ENCODE data around the gene MDH1B. TPM values are rescaled to one million over a fixed set of nuclear protein-coding genes. Genes with fewer than 3 reads are reported as not detected.
A peak's percentile ranks its signal among the peaks of the same experiment; 100 is the strongest.

The MDH1B gene
- total RNA-seq, 1 experiment from 2014 or later: 1.3 TPM

DNA sequence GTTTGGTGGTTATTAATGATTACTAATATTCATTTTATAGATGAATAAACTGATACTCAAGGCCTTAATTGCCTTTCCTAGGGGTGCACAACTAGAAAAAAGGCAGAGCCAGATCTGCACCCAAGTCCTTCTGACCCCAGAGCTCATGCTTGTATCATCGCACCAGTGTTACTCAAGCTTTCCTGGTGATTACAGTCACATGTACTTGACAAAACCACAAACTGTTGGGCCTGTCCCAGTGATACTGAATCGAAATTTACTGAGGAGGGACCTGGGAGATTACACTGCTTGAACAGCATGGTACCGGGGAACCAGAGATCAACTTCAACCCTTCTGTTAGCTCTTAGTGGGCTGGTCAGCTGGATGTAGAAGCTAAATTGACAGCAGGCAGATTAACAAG, 34.0 kb upstream of the MDH1B start:
- H3K4me1 Mint-ChIP-seq: peaks cover 31 to 46% of the 10 kb centered on the region in 2 experiments
- no peak overlapping the region for H2BK120ac ChIP-seq (ENCODE audit: low read depth, low read length, poor library complexity, severe bottlenecking)
- H3K79me1 ChIP-seq (ENCODE audit: insufficient read depth, low read depth, low read length, poor library complexity, severe bottlenecking): no peaks in the 10 kb centered on the region
- no peak overlapping the region for H3T11ph ChIP-seq (ENCODE audit: low read length)
- H4K5ac ChIP-seq (ENCODE audit: insufficient read length, low read depth, low read length): no peak overlapping the region
- no peak overlapping the region for H2BK15ac ChIP-seq (ENCODE audit: low read depth, low read length)
- H2AFZ ChIP-seq (ENCODE audit: low read length): no peak overlapping the region
- H2BK5ac ChIP-seq (ENCODE audit: insufficient read length, low read length): no peak overlapping the region
- H3K9me3 ChIP-seq (ENCODE audit: control insufficient read depth, low read depth, low read length): no peaks in the 10 kb centered on the region
- H3K27ac Mint-ChIP-seq: 0 out of 7 replicates have a peak overlapping the region, but pooled peaks of 1 of the 3 experiments have one; percentile 70
- no peak overlapping the region for H2BK20ac ChIP-seq (ENCODE audit: low read depth, low read length, poor library complexity, severe bottlenecking)
- no peak overlapping the region for H3K56ac ChIP-seq (ENCODE audit: insufficient read length, low read depth, low read length)
- H4K8ac ChIP-seq (replicated peaks; ENCODE audit: insufficient read length, low read depth, low read length): no peak overlapping the region
- WGBS (ENCODE audit: extremely low coverage, insufficient read length, low lambda C conversion rate): no CpG with 5 or more reads among the region's 3 CpGs
- H2BK12ac ChIP-seq (ENCODE audit: insufficient read length, low read depth, low read length): no peak overlapping the region
- no peaks in the 10 kb centered on the region for H3K23me2 ChIP-seq (ENCODE audit: insufficient read length, low read depth, low read length, poor library complexity, severe bottlenecking)
- H3K27me3 ChIP-seq (ENCODE audit: insufficient read depth, low read length): no peaks in the 10 kb centered on the region
- no peak overlapping the region for H3K4me3 Mint-ChIP-seq
- H3K36me3 Mint-ChIP-seq (ENCODE audit: insufficient read depth in 1 of 3, low read depth in 3 of 3): peaks cover 0 to 7% (median 0%) of the 10 kb centered on the region in 3 experiments; a peak in 2 of 7 replicates
- H3K27ac ChIP-seq (ENCODE audit: insufficient read length, low read depth, low read length): no peak overlapping the region
- H3K79me2 ChIP-seq (ENCODE audit: insufficient read depth, low read length): no peaks in the 10 kb centered on the region
- peaks cover 6% of the 10 kb centered on the region; the same call in 1 of the 2 replicates for H3K4me1 ChIP-seq (ENCODE audit: insufficient read depth, low read length)
- H3K4me2 ChIP-seq (ENCODE audit: insufficient read depth, insufficient read length, low read length): no peak overlapping the region
- no peaks in the 10 kb centered on the region for H3K9me3 Mint-ChIP-seq
- TF ChIP-seq, protein P1, sequence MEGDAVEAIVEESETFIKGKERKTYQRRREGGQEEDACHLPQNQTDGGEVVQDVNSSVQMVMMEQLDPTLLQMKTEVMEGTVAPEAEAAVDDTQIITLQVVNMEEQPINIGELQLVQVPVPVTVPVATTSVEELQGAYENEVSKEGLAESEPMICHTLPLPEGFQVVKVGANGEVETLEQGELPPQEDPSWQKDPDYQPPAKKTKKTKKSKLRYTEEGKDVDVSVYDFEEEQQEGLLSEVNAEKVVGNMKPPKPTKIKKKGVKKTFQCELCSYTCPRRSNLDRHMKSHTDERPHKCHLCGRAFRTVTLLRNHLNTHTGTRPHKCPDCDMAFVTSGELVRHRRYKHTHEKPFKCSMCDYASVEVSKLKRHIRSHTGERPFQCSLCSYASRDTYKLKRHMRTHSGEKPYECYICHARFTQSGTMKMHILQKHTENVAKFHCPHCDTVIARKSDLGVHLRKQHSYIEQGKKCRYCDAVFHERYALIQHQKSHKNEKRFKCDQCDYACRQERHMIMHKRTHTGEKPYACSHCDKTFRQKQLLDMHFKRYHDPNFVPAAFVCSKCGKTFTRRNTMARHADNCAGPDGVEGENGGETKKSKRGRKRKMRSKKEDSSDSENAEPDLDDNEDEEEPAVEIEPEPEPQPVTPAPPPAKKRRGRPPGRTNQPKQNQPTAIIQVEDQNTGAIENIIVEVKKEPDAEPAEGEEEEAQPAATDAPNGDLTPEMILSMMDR (conservative IDR thresholded peaks at IDR 0.05): no peak
- no peak overlapping the region for H2AK5ac ChIP-seq (ENCODE audit: insufficient read length, low read length)
- H3K4ac ChIP-seq (ENCODE audit: low read depth, low read length): no peak overlapping the region
- DNase-seq: no peak
- H3K14ac ChIP-seq (ENCODE audit: insufficient read depth, low read length): no peak overlapping the region
- no peak overlapping the region for H3K18ac ChIP-seq (ENCODE audit: insufficient read length, low read depth, low read length)
- no peaks in the 10 kb centered on the region for H4K20me1 ChIP-seq (ENCODE audit: control insufficient read depth, insufficient read depth, insufficient read length)
- no peak overlapping the region for H4K91ac ChIP-seq (ENCODE audit: insufficient read length, low read depth, low read length)
- no peak overlapping the region for H3K23ac ChIP-seq (ENCODE audit: insufficient read length, low read depth, low read length)
- H3K27me3 Mint-ChIP-seq (ENCODE audit: low read depth): no peaks in the 10 kb centered on the region
- H3K9ac ChIP-seq (ENCODE audit: extremely low read depth, insufficient read length, low read length): no peak overlapping the region
